ENCODE results near the gene SPATA31C2. TPM values are rescaled to one million over a fixed set of nuclear protein-coding genes. Genes with fewer than 3 reads are reported as not detected.
"Not testable (repeated sequence)": the region's sequence is repeated elsewhere in the genome, so short reads cannot be mapped to it uniquely, and the experiment has no call there.

The SPATA31C2 gene
- total and polyA plus RNA-seq, 5 experiments from 2014 or later = not detected

DNA sequence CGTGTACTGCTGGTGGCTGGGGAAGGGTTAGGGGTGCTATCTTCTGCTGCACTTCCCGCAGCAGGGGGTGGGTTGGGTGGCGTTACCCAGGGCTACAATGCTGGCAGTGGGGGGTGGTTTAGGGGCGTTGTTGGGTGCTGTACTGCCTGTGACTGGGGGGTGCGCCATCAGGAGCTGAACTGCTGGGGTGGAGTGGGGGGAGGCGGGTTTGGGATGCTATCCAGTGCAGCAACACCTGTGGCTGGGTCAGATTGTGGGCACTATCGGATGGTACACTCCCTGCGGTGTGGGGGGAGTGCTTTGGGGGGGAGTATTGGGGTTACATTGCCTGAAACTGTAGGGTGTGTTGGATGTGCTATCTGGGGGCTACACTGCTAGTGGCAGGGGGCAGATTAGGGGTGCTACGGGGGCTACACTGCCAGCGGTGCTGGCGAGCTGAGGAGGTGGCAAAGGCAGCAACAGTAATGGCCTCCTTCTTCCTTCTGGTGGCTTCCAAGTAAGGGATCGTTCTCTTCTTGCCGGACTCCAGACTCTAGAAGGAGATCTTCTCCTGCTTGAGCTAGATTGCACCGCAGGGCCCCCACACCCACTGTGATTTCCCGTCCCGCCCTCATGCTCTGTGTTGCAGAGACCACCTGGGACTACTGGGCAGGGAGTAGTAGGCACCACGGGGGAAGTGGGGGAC is 23.9 kb downstream of the SPATA31C2 start:
- H3K27ac Mint-ChIP-seq, H3K4me1 Mint-ChIP-seq: not testable (repeated sequence)

DNA sequence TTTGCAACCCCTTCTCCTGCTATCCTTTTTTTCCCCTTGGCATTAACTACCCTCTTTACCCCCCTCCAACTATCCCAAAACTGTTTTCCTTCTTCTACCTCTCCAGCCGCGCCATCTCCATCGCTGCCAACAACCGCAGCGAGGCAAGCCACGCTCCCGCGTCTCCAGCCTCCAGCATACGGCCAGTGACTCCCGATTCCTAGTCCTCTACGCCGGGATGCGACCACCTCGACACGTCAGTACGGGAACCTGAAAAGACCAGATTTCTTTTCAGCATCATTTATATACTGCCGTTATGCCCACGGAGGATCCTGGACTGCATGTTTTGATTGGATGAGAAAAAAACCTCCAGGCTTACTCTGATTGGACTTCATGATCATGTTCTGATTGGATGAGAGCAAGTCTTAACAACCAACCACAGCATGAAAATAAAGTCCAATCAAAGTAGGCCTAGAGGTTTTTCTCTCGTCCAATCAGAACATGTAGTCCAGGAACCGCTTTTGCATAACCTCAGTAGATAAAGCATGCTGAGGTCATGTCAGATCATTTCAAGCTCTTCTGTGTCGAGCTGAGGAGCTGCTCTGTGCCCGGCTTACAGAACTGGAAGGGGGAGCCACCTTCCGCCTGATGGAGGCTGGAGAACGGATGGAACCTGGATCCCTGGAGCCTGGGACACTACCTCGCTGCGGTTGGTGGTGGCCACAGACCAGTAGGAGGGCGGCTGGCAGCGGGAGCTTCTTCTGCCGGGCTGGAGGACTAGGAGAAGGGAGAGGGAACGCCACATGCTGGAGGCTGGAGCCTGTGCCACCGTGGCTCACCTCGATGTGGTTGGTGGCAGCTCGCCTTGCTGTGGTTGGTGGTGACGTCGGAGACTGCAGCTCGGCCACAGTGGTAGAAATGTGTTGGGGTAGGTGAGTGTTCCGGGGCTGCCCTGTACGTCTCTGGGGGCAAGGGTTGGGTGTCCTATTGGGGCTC is 24.8 kb downstream of the SPATA31C2 start:
- H3K27ac Mint-ChIP-seq, H3K4me1 Mint-ChIP-seq, DNase-seq, ATAC-seq, H3K4me3 Mint-ChIP-seq, POLR2A ChIA-PET, H3K9me3 Mint-ChIP-seq, H3K36me3 Mint-ChIP-seq: not testable (repeated sequence)
- peaks cover 0 to 16% (median 9%) of the 10 kb centered on the region in 5 donors for H3K27me3 Mint-ChIP-seq

More for the DNA sequence above, 23.9 kb downstream of the SPATA31C2 start:
- H3K4me3 Mint-ChIP-seq, H3K36me3 Mint-ChIP-seq, H3K9me3 Mint-ChIP-seq, DNase-seq, ATAC-seq, POLR2A ChIA-PET: not testable (repeated sequence)
- peaks cover 0 to 16% (median 7%) of the 10 kb centered on the region in 5 donors for H3K27me3 Mint-ChIP-seq

DNA sequence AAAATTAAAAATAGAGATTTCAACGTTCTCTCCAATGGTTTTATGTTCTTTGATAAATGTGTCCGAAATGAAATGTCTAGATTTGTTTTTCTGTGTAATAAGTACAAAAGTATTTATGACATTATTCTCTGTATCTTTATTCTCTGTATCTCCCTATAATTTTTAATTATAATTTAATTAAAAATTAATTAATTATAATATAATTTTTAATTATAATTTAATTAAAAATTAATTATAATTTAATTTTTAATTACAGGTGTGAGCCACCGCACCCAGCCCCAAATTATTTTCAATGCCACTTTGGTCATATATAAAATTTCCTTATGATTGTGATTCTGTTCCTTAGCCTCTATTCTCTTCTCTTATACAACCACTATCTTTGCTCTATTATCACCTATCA is 28.2 kb downstream of the SPATA31C2 start:
- H3K9me3 Mint-ChIP-seq = no peaks in the 10 kb centered on the region
- ATAC-seq = no peak

DNA sequence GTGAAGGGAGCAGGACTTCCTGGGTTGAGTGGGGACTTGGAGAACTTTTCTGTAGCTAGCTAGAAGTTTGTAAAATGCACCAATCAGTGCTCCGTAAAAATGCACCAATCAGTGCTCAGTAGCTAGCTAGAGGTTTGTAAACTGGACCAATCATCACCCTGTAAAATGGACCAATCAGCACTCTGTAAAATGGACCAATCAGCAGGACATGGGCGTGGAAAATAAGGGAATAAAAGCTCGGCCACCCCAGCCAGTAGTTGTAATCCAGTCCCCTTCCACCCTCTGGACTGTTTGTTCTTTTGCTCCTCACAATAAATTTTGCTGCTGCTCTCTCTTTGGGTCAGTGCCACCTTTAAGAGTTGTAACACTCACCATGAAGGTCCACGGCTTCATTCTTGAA is 29.5 kb downstream of the SPATA31C2 start:
- no peaks in the 10 kb centered on the region for H3K9me3 Mint-ChIP-seq
- no peaks in the 10 kb centered on the region for H3K36me3 Mint-ChIP-seq
- peaks cover 0 to 1% (median 0%) of the 10 kb centered on the region in 4 donors for H3K4me1 Mint-ChIP-seq
- peaks cover 21 to 41% (median 29%) of the 10 kb centered on the region in 5 donors for H3K27me3 Mint-ChIP-seq
- POLR2A ChIA-PET = no interaction called here
- ATAC-seq = no peak
- no peak overlapping the region for H3K27ac Mint-ChIP-seq
- no peak for DNase-seq
- no peak overlapping the region for H3K4me3 Mint-ChIP-seq

More for the DNA sequence above, 28.2 kb downstream of the SPATA31C2 start:
- Mint-ChIP-seq H3K36me3 (no peaks in the 10 kb centered on the region), H3K4me1 (peaks cover 0 to 1% (median 0%) of the 10 kb centered on the region in 4 donors), H3K27ac (no peak overlapping the region), H3K27me3 (peaks cover 14 to 33% (median 26%) of the 10 kb centered on the region in 5 donors), H3K4me3 (no peak overlapping the region)
- no peak for DNase-seq
- POLR2A ChIA-PET = no interaction called here

DNA sequence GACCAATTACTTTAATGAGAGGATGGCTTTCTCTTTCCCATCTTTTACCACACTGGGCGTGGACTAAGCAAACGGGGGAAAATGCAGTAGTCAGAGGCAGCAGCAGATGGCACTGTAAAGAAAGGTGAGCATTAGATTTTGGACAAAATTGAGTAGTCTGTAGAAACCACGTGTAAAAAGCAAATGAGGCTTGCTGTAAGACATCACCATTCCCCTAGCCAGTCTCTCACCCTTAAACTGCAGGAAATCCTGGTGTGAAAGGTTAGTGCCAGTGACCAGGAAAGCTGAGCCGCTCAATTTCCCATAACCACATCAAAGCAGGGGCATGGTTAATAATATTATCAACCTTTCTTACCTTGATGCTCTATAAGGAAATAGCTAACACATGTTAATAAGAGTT is 31.8 kb downstream of the SPATA31C2 start:
- Mint-ChIP-seq H3K27ac (no peak overlapping the region), H3K4me1 (peaks cover 0 to 1% (median 0%) of the 10 kb centered on the region in 4 donors), H3K9me3 (no peaks in the 10 kb centered on the region), H3K4me3 (no peak overlapping the region), H3K27me3 (peaks cover 21 to 36% (median 23%) of the 10 kb centered on the region in 5 donors), H3K36me3 (no peaks in the 10 kb centered on the region)
- DNase-seq = no peak
- ATAC-seq = no peak
- POLR2A ChIA-PET = no interaction called here

DNA sequence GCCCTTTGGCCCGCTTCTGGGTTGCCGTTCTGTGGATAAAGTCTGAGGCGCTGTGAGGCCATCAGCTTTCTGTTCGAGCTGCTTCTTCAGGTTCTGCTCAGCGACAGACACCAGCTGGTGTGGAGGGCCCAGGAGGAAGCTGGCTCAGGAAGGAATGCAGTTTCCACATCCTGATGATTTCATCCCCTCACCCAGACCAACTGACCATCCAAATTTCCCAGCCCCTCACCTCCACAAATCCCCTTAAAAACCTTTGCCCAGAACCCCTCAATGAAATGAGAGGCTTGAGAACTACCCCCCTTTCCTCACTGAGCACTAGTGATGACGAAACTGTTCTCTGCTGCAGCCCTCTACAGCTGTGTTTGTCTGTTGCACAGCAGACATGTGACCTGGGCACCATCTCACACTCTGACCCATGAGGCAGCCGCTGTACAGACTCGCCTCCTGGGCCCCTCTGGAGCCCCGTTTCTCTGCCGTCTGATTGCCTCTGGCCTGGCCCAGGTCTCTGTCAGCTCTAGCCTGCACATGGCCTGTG is 45.4 kb downstream of the SPATA31C2 start:
- POLR2A ChIA-PET = no interaction called here
- Mint-ChIP-seq H3K4me1 (no peaks in the 10 kb centered on the region), H3K4me3 (no peak overlapping the region)

DNA sequence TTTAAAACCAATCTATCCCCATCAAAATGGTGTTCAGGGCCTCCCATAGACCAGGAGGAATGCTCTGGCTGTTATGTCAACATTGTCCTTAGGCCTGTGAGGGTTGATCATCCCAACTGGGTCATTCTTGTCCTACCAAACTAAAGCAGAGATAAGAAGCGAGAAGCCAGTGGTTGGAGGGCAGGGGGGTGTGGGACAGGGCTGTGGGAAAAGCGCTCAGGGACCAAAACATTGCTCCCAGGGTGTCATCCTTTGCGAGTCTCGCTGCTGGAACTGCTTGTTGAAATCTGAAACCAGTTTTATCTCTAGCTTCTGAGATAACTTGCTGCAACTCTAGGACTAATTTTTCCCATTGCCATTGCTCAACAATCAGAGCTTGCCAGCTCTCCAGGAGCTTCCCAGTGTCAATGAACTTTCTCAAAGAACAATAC is 48.1 kb downstream of the SPATA31C2 start:
- Mint-ChIP-seq H3K4me3 (no peak overlapping the region), H3K9me3 (no peaks in the 10 kb centered on the region), H3K27ac (no peak overlapping the region), H3K36me3 (no peaks in the 10 kb centered on the region), H3K4me1 (no peaks in the 10 kb centered on the region), H3K27me3 (peaks cover 0 to 13% (median 2%) of the 10 kb centered on the region in 5 donors)
- no peak for DNase-seq
- POLR2A ChIA-PET = no interaction called here
- no peak for ATAC-seq

More for the DNA sequence above, 45.4 kb downstream of the SPATA31C2 start:
- Mint-ChIP-seq H3K9me3 (no peaks in the 10 kb centered on the region), H3K36me3 (no peaks in the 10 kb centered on the region), H3K27me3 (peaks cover 0 to 12% (median 2%) of the 10 kb centered on the region in 5 donors), H3K27ac (no peak overlapping the region)
- ATAC-seq (no peak), DNase-seq (no peak)

DNA sequence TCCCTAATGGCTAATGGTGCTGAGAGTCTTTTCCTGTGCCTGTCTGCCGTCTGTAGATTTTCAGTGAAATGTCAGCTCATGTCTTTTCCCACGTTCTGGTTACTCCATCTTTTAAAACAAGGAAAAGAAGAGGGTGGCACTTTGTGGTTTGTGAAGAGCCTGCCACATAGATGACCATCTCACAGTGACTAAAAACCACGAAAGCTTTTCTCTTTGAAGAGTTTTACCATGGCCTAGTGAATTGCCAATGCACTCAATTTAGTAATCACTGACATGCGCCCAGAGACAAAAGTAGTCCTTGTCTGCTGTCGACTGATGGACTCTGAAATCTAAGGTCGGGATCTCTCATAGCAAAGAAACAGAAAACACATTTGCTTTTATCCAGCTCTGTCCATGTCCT is 50.4 kb downstream of the SPATA31C2 start:
- peaks cover 0 to 13% (median 2%) of the 10 kb centered on the region in 5 donors for H3K27me3 Mint-ChIP-seq
- POLR2A ChIA-PET = no interaction called here
- H3K36me3 Mint-ChIP-seq = no peaks in the 10 kb centered on the region
- ATAC-seq (no peak), DNase-seq (no peak)
- H3K27ac Mint-ChIP-seq = no peak overlapping the region
- no peak overlapping the region for H3K4me3 Mint-ChIP-seq
- no peaks in the 10 kb centered on the region for H3K4me1 Mint-ChIP-seq
- H3K9me3 Mint-ChIP-seq = peaks cover 0 to 6% (median 0%) of the 10 kb centered on the region in 9 donors

DNA sequence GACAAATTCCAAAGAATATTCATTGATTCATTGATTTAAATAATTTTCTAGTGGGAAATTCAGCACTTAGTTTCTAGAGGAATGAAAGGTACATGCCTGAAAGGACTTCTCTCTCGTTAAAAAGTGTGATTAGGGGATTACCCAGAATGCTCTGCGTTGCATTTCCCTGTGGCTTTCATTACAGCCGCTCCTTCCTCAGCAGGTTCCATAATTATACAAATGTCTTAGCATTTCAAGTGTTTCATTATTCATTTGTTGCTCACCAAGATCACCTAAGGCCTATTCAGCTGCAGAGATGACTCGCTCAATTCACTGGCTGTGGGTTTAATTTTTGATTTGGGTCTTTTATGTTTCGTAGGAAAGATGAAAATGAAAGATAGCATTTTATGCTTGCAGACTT is 52.8 kb downstream of the SPATA31C2 start:
- ATAC-seq (no peak), DNase-seq (no peak)
- Mint-ChIP-seq H3K9me3 (peaks cover 0 to 14% (median 2%) of the 10 kb centered on the region in 9 donors), H3K36me3 (no peaks in the 10 kb centered on the region), H3K27ac (no peak overlapping the region), H3K4me3 (no peak overlapping the region), H3K4me1 (no peaks in the 10 kb centered on the region), H3K27me3 (peaks cover 2 to 11% (median 9%) of the 10 kb centered on the region in 5 donors)
- POLR2A ChIA-PET = no interaction called here

DNA sequence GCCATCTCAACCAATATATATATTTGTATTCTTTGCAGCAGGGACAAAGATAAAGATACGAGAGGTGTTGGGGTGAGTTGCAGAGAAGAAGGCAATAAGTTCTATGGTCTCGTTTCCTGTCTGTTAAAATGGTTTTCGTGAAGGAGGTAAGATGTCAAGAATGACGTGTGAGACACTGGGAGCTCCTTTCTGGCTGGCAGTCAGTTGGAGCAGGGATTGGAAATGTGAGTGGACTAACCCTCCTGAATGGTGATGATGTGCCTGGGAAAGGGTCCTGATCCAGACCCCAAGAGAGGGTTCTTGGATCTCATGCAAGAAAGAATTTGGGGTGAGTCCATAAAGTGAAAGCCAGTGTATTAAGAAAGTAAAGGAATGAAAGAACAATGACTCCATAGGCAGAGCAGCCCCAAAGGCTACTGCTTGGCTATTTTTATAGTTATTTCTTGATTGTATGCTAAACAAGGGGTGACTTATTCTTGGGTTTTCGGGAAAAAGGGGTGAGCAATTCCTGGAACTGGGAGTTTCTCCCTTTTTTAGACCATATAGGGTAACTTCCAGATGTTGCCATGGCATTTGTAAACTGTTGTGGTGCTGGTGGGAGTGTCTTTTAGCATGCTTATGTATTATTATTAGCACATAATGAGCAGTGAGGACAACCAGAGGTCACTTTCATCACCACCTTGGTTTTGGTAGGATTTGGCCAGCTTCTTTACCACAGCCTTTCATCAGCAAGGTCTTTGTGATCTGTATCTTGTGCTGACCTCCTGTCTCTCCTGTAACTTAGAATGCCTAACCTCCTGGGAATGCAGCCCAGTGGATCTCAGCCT is 53.7 kb downstream of the SPATA31C2 start:
- POLR2A ChIA-PET = no interaction called here
- H3K27ac Mint-ChIP-seq = no peak overlapping the region
- ATAC-seq (no peak), DNase-seq (no peak)
- H3K4me3 Mint-ChIP-seq = no peak overlapping the region
- H3K36me3 Mint-ChIP-seq = no peaks in the 10 kb centered on the region
- H3K27me3 Mint-ChIP-seq = peaks cover 5 to 19% (median 11%) of the 10 kb centered on the region in 5 donors
- H3K4me1 Mint-ChIP-seq = no peaks in the 10 kb centered on the region
- H3K9me3 Mint-ChIP-seq = peaks cover 0 to 14% (median 2%) of the 10 kb centered on the region in 9 donors
